ENCODE data around the gene KCTD17. TPM values are rescaled to one million over a fixed set of nuclear protein-coding genes. Genes with fewer than 3 reads are reported as not detected.

KCTD17 gene
- total RNA-seq, 2 donors from 2014 or later: 27.7 to 50.6 TPM

DNA sequence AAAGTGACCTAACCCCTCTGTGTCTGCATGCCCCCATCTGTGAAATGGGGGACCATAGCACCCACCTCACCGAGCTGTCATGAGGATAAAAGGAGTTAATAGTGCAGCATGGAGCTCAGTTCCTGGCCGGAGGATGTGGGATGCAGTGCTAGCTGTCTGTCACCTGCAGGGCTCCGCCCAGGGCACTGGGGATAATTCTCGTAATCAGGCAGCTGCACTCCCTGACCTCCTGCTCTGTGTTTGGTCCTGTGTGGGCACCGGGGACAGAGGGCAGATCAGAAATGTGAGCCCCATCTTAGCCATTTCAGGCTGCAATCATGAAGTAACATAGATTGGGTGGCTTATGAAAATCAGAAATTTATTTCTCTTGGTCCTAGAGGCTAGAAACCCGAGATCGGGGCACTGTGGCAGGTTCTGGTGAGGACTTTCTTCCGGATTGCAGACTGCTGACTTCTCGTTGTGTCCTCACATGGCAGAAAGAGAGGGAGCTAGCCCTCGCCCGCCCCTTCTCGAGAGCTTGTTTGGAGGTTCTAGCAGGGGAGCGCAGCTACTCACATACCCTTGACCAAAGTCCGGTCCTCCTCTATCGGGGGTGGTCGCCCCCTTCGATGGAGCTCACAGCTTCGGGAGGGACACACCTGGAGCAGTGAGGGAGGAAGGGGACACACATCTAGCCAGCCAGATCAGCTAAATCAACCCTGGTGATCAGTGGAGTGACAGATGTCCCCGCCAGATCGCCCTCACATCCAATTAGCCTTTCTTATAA is 3.2 kb downstream of the KCTD17 start:
- no peak for DNase-seq
- no peak for ATAC-seq
- intact Hi-C loops (cut with DNase I): no loop called here

- no peak for DNase-seq
- no peak for ATAC-seq
- intact Hi-C loops (cut with DNase I): no loop called here
These were observed 4.7 kb downstream of the KCTD17 start for GRCh38 chr22:37056246-37056645.

- intact Hi-C loops (cut with DNase I): no loop called here
- no peak for ATAC-seq
- no peak for DNase-seq
These were observed 5.7 kb downstream of the KCTD17 start for GRCh38 chr22:37057226-37057625.

- no peak for DNase-seq
- no peak for ATAC-seq
- intact Hi-C loops (cut with DNase I): no loop called here
These were observed 6.4 kb downstream of the KCTD17 start for GRCh38 chr22:37057796-37058510.

DNA sequence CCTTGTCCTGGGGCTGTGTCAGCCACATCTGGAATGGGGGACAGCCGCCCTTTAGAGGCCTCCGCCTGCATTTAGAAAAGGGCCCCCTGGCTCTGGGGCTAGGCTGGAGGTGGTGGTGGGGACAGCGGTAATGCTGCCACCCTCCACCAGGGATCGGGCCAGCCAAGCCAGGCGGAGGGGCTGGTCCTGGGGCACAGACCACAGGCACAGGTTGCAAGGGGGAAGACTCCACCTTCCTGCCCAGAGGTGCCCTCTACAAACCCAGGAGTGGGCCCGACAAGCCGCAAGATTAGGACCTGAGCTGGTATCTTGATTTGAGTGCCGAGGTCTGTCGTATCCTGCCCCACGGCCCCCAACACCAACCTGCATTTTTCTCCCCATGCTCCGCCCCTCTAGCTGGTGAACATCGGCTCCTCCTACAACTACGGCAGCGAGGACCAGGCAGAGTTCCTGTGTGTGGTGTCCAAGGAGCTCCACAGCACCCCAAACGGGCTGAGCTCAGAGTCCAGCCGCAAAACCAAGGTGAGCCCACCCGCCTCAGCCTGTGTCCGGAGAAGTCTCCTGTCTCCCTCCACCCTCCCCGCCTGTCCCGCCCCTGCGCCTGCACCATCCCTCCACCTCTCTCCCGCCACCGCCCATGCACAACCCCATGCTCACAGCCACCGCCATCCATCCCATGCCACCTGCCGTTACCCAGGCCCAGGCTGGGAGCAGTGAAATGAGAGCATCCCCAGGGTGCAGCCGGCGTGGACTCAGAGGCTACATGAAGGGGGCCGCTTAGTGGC is 7.6 kb downstream of the KCTD17 start:
- DNase-seq (no peak), ATAC-seq (no peak)
- intact Hi-C loops (cut with DNase I): no loop called here

GRCh38 chr22:37059876-37060449 is 8.4 kb downstream of the KCTD17 start:
- intact Hi-C loops (cut with DNase I): no loop called here
- DNase-seq (no peak), ATAC-seq (no peak)

DNA sequence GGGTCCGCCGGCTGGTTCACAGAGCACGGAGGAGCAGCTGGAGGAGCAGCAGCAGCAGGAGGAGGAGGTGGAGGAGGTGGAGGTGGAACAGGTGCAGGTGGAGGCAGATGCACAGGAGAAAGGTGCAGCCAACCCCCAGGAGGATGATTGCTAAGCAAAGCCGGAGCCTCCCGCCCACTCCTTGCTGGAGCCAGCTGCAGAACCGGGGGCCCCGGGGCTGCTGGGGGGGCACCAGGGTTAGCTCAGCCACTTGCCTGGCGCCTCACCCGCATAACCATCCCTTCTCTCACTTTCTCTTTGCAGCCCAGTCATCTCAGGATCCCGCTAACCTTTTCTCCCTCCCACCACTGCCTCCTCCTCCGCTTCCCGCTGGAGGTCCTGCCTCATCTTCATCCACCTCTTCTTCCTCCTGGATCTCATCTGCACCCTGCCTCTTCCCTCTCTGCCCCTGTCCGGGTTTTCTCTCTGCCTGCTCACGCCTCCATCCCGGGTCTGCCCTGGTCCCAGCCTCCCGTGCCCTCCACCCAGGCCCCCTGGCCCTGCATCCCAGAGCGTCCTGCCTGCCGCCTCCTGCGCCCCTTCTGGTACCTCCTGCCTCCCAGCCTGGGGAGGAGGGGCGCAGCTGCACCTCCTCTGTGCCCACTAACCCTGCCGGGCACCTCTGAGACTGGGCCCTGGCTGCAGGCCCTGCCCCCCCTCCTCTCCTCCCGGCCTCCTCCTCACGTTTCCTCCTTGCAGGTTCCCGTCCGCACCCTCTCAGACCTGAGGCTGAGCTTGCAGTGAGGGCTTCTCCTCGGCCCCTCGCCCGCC is 9.5 kb downstream of the KCTD17 start:
- DNase-seq (no peak), ATAC-seq (no peak)
- intact Hi-C loops (cut with DNase I): no loop called here

DNA sequence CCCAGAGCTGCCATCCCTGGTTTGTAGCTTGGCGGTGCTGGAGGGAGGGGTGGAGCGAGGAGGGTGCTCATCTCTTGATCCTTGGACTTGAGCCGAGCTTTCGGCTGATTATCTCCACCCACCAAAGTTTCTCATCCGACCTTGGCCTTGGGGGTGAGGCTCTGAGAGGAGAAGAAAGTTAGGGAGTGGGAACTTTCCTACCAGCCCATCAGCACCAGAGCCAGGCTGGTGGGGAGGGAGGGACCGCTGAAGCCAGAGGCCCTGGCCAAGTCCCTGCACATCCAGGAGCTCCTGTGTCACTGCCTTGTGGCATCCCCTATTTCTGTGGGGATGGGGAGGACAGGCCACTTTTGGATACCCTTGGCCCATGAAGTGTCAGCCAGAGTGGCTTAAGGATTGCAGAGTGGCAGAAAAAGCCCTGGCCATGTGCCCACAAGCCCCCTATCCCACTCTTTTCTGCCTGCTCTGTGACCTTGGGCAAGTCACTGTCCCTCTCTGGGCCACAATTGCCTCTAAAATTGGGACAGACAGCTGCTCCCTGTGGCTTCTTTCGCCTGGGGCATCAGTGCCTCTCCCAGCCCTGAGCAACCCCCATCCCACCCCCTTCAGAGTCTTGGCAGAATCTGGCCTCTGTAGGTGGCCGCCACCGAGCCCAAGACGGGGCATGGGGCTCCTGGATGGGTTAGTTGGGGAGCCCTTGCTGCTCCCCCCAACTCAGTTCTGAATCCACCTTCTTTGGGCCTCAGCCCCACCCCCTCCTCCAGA is 10.3 kb downstream of the KCTD17 start:
- DNase-seq: no peak
- intact Hi-C loops (cut with DNase I): no loop called here
- ATAC-seq: no peak

- DNase-seq (no peak), ATAC-seq (no peak)
- intact Hi-C loops (cut with DNase I): no loop called here
These were observed 10.8 kb downstream of the KCTD17 start for GRCh38 chr22:37062376-37062675.

- ATAC-seq: no peak
- intact Hi-C loops (cut with DNase I): no loop called here
- DNase-seq: no peak
These were observed 11.3 kb downstream of the KCTD17 start for GRCh38 chr22:37062702-37063381.

DNA sequence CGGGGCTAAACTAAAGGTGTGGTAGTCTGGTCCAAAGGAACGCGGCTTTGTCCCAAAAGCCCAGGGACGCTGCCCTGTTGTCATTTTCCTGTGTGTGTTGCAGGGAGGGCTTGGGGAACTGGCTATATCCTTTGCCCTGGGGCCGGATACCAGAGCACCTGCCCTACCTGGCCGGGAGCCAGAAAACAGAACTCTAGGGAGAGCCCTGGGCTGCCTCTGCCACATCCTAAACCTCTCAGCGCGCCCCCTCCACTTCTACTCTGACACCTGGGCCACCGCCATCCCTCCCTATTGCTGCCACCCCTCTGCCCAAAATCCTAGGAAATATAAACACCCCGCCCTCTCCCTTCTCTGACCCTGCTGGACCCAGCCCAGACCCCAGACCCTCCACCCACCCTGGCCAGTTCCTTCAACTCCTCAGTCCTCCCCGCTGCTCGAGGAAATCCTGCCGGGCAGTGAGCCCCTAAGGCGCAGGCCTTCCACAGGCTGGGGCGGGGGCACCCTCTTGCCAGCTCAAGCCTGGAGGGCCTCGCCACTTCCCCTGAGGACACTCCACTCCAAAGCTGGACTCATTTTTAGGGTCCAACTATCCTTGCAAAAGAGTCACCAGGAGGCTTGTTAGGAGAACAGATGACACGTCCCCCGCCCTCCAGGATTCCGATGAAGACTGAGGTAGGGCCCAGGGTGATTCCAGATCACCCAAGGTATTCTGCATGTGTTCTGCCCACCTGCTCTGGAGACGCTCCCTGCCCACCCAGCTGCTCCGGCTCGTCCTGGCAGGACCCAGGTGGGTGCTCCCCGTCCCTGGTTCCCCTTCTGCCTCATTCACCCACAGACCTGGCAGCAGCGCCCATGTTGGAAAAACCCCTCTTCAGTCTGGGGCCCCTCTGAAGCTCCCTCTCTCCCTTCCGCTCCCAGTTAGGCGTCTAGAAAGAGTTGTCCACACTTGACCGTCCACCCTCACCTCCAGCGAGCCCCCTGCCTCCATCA is 12.2 kb downstream of the KCTD17 start:
- DNase-seq (no peak), ATAC-seq (no peak)
- intact Hi-C loops (cut with DNase I): no loop called here

DNA sequence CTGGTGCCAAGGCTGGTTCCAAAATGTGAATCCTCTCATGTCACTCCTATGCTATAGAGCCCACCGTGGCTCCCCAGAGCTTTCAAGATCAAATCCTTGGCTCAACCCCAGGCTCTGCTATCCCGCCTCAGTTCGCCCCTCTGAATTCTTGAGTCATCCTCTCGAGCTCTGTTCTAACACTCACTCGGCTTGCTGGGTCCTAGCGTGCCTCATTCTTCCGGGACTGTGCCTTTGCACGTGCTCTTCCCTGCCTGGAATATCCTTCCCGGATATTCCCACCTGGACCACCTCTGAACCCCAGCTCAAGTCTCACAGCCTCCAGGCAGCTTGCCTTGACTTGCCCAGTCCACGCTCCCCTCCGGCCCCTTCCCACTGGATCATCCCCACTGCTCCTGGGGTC is 13.0 kb downstream of the KCTD17 start:
- ATAC-seq (no peak), DNase-seq (no peak)
- intact Hi-C loops (cut with DNase I): no loop called here

- intact Hi-C loops (cut with DNase I): no loop called here
- ATAC-seq: no peak
- DNase-seq: no peak
These were observed 13.6 kb downstream of the KCTD17 start for GRCh38 chr22:37065180-37065579.

DNA sequence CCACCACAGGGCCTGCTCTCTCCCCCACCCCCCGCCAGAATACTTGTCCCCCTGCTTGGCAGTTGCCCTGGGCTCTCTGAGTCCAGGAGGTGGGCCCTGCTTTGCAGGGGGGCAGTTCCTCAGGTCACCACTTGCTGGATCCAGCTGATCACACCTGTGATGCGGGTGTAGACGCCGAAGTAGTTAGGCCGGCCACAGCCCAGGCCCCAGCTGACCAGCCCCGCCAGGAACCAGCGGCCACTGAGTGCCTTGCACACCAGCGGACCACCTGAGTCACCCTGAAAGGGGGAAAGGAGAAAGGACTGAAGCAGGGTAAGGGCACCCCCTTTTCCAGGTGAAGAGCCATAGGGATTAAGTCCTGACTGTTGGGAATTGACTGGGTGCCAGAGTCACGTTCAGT is 14.4 kb downstream of the KCTD17 start:
- DNase-seq: no peak
- intact Hi-C loops (cut with DNase I): no loop called here
- ATAC-seq: no peak

- ATAC-seq: no peak
- DNase-seq: no peak
- intact Hi-C loops (cut with DNase I): no loop called here
These were observed 15.9 kb downstream of the KCTD17 start for GRCh38 chr22:37067428-37067827.

DNA sequence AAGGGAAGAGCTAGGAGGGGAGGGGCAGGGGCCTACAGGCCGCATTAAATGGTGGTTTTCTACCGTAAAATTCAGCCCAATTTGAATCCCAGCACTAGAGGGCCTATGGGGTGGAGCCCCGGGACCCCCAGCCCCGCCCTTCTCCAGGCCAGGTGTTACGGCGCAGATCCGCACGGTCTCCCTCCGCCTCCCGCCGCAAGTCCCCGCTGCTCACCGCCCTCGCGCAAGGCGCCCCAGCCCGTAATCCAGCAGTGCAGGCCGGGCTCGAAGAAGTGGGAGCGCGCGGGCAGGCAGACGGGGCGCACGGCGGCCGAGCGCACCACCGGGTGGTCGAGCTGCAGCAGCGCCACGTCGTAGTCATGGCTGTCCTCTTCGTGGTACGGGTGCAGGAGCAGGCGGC is 17.3 kb downstream of the KCTD17 start:
- intact Hi-C loops (cut with DNase I): no loop called here
- DNase-seq (no peak), ATAC-seq (no peak)

DNA sequence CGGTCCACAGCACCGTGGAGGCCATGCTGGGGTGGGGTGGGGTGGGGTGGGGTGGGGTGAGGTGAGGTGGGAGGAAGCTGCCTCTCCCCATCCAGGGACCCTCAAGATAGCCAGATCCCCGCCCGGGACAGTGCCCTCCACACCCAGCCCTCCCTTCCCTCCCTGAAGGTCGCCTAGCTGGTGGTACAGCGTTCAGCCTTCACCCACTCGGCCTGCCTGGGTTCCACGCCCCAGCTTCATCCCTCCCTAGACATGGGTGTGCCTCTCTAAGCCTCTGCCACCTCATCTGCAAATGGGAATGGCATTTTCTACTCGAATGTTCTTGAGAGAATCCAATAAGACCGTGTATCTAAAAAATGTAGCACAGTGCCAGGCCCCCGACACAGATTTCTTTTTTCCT is 17.8 kb downstream of the KCTD17 start:
- intact Hi-C loops (cut with DNase I): no loop called here
- DNase-seq (no peak), ATAC-seq (no peak)
